NCI-H2196 treated with DMSO at 0.1 percent for 48 hours (cell line): ENCODE data around the gene FEN1.

ENCODE experiments used
- DNase-seq: peaks from one replicate; lab custom pipeline; 2025; ENCODE audit not compliant: unreplicated experiment; lab: John Stamatoyannopoulos, UW

The FEN1 gene

DNA sequence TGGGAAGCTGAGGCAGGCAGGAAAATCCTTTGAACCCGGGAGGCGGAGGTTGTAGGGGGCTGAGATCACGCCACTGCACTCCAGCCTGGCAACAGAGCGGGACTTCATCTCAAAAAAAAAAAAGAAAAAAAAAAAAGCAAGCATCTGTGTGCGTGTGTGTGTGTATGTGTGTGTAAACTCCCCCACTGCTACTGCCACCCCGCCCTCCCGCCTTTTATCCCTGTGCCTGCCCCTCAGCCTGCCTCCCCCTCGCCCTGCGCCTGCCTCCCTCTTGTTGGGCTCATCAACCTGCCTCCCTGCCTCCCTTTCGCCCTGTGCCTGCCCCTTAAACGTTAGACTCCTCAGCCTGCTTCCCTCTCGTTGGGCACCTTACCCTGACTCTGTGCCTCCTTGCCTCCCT, 18.3 kb upstream of the FEN1 start:
- no peak for DNase-seq

DNA sequence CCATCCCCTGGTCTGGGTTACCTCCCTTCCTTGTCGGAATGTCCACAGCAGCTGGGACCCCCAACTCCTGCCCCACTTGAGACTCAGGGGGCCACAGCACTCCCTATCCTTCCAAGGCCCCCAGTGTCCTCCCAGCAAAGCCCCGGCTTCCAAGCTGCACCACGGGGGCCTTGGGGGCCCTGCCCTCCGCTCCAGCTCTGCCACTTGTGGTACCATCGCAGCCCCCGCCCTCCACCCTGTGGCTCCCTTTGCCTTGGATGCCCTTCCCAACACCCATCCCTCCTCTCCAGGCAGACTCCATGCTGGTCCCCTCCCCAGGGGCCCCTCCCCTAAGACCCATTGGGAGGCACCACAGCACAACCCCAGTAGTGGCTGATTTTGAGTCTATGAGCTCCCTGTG, 17.6 kb upstream of the FEN1 start:
- no peak for DNase-seq

DNA sequence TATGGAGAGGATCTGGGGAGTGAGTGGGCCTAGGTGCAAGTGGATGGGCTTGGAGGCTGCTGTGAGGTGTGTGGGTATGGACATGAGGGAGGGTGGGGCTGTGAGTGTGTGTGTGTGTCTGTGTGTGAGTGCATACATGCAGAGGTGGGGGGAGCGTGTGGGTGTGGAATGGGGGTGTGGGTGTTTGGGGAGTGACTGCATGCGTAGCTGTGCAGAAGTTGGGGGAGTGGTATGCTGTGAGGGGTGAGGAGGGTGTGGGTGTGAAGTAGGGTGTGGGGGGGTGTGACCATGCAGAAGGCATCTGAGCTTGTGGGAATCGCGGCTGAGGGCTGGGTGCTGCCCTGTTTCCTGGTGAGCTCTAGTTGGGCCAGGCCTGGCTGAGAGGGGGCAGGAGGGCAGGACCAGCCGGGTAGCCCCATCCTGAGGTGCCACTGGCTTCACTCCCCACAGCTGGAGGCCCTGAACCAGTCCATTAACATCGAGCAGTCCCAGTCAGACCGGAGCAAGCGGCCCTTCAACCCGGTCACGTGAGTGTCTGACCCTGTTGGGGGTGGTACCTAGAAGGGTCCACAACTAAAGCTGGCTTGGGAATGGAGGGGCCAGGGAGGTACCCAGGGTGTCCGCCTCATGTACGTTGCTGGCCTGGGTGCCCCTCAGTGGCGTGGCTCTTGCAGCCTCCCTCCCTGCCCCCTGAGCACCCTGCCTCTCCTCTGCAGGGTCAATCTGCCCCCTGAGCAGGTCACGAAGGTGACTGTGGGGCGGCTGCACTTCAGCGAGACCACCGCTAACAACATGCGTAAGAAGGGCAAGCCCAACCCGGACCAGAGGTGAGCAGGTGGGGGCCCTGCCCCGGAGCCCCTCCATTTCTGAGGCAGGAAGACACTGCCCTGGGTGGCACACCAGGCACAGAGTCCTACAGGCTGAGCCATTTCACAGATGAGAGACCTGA, 16.8 kb upstream of the FEN1 start:
- no peak for DNase-seq

DNA sequence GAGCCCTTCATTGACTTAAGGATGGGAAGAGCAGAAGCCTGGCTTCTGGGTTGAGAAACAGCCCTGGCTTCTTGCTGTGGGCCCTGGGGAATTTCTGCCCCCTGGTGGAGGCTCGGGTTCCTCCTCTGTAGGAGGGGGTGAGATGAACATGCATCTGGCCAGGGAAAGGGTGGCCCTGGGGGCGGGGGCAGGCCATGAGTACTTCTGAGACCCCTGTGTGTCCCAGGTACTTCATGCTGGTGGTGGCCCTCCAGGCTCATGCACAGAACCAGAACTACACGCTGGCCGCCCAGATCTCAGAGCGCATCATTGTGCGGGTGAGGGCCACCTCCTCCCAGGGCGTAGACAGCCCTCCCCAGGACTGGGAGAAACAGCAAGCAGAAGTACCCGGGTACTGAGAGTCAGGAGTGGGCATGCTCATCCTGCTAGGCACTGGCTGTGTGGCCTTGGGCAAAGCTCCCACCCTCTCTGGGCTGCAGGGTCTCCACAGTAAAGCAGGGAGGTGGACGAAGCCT, 16.1 kb upstream of the FEN1 start:
- DNase-seq = peak; percentile 11

DNA sequence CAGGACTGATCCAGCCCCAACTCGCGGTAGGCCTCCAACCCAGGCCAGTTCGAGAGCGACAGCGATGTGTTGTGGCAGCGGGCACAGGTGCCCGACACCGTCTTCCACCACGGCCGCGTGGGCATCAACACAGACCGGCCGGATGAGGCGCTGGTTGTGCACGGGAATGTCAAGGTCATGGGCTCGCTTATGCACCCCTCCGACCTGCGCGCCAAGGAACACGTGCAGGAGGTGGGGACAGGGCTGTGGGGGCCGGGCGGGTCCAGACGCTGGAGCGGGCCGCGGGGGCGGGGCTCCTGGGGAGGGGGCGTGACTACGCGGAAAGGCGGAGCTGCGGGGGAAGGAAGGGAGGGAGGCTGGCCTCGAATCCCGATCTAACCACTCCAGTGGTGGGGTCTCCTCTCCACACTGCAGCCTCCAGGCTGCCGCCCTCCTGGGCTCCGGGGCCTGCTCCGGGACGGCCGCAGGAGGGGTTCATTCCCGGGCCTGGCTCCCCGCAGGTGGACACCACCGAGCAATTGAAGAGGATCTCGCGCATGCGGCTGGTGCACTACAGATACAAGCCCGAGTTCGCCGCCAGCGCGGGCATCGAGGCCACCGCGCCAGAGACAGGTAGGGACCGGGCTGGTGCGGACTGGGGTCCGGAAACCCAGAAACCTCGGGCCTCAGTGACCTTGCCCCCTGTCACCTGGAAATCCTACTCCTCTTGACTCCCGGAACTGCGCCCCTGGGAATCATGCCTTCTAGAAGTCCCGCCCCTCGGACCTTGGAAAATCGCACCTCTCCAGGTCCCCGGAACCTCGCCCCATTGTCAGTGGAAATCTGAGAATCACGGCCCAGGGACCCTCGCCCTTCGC, 15.2 kb upstream of the FEN1 start:
- no peak for DNase-seq

DNA sequence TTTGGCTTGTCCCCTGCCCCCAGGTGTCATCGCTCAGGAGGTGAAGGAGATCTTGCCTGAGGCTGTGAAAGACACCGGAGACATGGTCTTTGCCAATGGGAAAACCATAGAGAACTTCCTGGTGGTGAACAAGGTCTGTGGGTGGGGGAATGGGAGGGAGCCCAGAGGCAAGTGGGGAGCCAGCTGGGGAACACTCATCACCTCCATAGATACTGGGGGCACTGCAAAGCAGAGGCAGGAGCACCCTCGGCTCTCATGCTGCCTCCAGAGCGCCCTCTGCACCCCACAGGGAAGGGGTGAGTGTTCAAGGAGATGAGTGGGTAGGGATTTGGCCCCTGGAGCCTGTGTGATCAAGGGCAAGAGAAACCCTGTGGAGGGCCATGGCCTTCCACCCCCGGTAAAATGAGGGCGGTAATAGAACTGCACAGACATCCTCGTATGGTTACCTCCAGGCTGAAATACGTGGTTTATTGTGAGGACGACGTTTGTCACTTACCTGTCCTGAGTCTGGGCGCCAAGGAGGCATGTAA, 14.3 kb upstream of the FEN1 start:
- DNase-seq = no peak

DNA sequence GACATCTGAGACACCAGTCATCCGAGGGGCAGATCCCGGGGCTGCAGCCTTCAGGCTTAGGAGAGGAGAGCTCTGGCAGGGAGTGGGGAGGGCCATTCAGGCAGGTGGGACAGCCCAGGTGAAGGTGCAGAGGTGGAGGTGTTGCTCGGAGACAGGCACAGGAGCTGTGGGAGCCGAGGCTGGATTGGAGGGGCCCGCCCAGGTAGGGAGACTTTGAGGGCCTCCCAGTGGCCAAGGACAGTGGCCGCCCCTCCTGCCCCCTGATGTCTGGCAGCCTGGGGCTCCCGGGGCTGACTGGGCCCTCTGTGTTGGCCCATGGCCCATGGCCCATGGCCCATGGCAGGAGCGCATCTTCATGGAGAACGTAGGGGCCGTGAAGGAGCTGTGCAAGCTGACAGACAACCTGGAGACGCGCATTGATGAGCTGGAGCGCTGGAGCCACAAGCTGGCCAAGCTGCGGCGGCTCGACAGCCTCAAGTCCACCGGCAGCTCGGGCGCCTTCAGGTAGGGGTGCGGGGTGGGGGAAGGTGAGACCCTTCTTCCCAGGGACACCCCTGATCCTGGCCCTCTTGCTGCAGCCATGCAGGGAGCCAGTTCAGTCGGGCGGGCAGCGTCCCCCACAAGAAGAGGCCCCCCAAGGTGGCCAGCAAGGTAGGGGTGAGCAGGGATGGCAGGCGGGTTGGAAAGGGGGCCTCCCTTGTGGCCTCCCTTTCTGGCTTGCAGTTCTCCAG, 13.6 kb upstream of the FEN1 start:
- DNase-seq = no peak

DNA sequence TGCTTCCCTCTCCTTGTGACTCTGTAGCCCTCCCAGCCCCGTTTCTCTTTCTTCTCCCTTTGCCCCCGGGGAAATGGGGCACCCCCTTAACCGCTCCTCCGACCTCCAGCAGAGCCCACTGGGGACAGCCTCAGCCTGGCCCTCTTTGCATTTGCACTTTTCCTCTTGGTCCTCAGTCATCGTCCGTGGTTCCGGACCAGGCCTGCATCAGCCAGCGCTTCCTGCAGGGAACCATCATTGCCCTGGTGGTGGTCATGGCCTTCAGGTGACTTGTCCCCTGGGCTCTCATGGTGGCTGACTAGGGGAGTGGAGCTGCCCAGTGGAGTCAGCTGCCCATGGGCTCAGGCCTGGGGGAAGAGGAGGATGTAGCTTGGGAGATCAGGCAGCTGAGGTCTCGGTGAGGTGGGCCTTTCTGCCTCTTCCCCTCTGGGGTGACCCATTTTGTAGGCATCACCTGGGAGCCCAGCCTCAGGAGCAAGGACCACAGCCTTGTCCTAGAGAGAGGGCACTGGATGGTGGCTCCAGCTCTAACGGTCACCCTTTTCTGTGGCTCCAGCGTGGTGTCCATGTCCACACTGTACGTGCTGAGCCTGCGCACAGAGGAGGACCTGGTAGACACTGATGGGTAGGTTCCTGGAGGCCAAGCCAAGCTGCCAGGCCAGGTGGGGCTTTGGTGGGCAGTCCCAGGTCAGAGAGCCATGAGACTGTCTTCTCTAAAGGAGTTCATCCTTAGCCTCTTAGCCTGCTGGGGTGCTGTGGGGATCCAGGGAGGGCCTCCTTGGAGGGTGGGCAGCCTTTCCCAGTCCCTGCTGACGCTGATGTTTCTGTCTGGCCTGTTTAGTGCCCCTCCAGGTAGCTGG, 12.8 kb upstream of the FEN1 start:
- no peak for DNase-seq

DNA sequence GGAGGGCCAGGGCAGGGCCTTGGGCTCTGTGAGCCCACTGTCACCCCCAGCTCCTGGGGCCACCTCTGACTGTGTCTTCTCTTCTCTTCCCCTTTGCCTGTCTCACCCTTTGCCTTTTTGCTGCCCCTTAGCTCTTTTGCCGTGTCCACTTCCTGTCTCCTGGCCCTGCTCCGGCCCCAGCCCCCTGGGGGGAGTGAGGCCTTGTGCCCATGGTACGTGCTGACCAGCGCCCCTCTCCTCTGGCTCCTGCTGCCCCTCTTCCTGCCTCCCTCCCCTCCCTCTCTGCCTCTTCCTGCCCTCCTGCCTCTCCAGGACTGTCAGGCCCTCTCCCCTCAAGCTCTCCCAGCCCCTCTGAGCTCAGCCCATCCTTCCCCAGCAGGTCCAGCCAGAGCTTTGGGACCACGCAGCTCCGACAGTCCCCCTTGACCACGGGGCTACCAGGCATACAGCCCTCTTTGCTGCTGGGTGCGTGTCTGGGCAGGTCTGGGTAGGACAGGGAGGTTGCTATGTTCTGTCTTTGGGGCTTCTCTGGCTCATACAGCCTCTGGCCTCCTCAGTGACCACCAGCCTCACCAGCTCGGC, 12.0 kb upstream of the FEN1 start:
- no peak for DNase-seq

DNA sequence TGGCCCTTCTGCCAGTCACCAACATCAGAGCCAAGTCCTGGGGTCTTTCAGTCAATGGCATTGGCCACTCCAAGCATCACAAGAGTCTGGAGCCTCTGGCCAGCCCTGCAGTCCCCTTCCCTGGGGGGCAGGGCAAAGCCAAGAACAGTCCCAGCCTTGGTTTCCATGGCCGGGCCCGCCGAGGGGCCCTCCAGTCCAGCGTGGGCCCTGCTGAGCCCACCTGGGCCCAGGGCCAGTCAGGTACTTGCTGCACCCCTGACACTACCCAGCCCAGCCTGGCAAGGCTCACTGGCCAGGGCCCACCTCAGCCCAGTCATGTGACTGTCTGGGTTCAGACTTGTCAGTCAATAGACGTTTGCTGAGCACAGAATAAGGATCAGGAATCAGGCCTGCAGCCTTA, 11.1 kb upstream of the FEN1 start:
- no peak for DNase-seq

DNA sequence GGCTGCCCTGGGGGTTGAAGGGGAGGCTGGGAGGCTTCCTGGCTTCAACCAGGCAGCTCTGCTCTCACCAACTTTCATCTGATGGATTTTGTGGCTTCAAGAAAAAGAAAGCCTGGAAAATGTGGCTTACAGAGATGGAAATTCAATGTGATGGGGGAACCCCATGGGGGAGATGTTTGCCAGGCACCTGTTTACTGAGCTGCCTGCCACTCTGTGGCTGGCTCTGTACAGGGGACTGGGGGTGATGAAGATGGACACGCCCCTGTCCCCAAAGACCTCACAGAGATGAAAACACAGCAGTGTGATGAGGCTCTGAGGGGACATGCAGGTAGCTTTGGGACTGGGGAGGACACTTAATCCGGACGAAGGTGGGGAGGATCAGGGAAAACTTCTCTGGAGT, 10.4 kb upstream of the FEN1 start:
- no peak for DNase-seq

DNA sequence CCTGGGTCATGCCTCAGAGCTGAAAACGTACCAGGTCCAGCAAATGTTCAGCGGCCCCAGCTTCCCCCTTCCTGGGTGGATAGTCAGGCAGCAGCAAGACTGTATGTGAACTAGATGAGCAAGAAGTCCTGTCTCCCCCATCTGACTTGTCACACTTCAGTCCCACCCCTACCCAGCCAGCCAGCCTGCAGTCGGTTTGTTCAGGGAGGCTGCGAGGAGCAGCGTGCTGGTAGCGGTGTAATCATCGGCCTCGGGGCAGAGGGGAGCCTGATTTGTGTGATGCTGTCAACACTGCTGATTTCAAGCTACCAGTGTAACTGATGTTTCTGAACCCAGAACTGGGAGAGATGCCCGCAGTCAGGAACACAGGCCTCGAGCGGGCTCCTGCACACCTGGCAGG, 9.9 kb upstream of the FEN1 start:
- DNase-seq = no peak

DNA sequence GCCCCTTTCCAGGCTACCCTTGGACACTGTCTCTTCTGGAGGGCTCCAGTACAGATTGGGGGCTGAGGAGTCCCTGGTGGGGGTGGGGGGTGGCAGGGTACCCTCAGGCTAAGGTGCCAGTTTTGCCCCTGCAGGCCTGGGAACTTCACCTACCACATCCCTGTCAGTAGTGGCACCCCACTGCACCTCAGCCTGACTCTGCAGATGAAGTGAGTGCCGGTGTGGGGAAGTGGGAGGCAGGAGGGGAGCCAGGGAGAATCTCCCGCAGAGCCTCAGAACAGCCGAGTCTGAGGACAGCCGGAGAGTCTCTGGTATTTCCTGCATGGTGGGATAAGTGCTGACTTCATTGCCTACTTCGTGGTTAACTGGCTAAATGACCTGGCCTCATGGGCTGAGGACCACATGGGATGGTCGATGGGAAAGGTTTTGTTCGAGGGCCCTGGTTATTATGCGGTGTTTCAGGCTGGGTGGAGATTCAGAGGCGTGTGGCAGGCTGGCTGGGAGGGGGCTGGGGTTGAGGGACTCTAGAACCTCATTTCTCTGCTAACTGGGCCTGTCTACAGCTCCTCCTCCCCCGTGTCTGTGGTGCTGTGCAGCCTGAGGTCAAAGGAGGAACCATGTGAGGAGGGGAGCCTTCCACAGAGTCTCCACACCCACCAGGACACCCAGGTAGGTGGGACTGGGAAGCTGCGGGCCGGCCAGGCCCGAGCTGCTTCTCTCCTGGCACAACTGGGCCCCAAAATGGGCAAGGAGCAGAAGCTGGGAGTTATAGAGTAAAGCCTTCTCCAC, 8.8 kb upstream of the FEN1 start:
- DNase-seq = no peak

DNA sequence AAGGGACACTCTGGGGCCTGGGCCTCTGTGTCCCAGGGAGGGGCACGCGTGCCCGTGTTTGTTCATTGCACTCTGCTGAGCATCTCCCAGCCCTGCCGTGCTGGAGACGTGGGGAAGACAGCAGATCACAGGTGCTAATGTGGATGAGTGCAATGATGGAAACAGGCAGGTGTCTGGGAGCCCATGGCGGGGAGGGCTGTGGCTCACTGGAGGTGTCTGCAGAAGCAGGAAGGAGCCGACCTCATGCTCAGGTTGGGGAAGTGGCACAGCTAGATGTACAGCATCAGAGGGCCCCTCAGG, 8.3 kb upstream of the FEN1 start:
- DNase-seq = no peak

DNA sequence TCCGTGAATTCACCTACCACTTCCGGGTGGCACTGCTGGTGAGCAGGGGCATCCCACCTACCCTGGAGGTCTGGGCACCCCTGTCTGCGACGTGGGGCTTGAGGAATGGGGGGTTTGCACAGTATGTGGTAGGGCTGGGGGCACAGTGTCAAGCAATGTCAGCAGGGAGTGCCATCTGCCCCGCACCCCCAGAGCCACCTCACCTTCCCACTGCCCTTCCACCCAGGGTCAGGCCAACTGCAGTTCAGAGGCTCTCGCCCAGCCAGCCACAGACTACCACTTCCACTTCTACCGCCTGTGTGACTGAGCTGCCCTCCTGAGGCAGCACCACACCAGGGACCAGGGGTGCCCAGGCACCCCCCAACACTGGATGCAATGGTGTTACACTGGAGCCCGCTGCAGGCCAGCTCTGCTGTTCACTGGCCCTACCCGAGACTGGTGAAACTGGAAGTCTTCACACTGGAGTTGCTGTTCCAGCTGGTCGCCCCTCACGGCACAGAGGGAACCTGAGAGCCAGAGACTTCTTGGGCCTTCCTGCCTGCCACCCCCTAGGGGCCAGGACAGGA, 6.8 kb upstream of the FEN1 start:
- DNase-seq = no peak

DNA sequence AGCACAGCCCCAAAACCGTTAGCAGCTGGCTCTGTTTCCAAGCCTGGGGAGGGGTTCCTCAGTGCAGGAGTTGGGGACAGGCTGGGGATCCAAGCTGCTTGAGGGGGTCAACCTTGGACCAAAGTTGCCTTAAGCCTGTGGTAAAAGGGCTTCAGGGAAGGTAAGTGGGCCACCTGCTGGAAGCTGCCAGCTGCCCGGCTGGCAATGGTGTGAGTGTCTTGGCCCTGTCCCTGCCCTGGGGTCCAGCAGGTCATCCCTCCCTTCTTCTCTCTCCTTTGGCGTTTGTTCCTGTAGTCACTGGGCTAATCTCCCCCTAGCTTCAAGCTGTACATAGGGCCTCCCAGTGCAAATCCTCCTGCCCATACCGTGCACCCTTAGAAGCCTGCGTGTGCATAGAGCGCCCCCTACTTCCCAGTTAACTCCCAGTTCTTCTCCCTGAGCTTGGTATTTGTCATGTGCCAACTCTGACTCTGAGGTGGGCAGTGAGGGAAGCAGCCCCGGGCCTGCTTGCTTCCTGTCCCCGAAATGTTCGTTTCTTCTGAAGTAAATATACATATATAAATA, 4.7 kb upstream of the FEN1 start:
- DNase-seq = no peak

DNA sequence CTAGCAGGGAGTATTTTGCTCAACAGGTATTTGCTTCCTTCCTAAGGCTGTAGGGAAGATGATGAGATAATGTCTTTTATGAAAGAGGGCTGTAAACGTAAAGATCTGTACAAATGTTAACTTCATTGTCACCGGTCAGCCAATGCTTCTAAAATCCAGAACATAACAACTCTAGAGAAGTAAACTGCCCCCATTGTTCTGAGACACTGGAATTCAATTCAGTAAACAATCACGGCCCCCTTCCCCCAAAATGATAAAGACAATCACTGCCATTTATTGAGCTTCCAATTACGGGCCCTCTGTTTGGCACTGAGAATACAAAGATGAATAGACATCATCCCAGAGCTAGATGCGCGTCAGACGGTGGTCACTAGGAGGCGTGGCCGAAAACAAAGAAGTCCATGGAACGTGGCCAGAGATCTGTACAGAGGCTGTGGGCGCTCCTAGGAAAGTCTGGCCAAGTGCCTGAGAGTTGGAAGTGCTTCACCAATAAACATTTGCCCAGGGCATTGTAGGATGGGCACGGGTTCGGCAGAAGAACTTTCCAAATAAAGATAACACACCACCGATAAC, 888 bp upstream of the FEN1 start:
- DNase-seq = peak; percentile 58
